NCI-H1105 treated with DMSO at 0.1 percent for 48 hours (cell line): ENCODE data around the gene PDE6A.
"Not testable (repeated sequence)": the region's sequence is repeated elsewhere in the genome, so short reads cannot be mapped to it uniquely, and the experiment has no call there.

Experiments used
- DNase-seq: peaks from one replicate; lab custom pipeline; 2025; lab: John Stamatoyannopoulos, UW

The PDE6A gene

GRCh38 chr5:149860801-149861322, 83.7 kb downstream of the PDE6A start:
- no peak for DNase-seq

GRCh38 chr5:149859746-149860145, 84.8 kb downstream of the PDE6A start:
- DNase-seq = no peak

- not testable (repeated sequence) for DNase-seq
Measured at GRCh38 chr5:149858481-149858880, 86.1 kb downstream of the PDE6A start.

- peak; percentile 0 for DNase-seq
Measured at GRCh38 chr5:149857499-149857898, 87.1 kb downstream of the PDE6A start.

- DNase-seq = no peak
Measured at GRCh38 chr5:149855366-149855765, 89.2 kb downstream of the PDE6A start.

GRCh38 chr5:149854866-149855265, 89.7 kb downstream of the PDE6A start:
- no peak for DNase-seq

GRCh38 chr5:149853701-149854100, 90.9 kb downstream of the PDE6A start:
- no peak for DNase-seq

GRCh38 chr5:149853331-149853648, 91.3 kb downstream of the PDE6A start:
- no peak for DNase-seq

GRCh38 chr5:149852641-149853330, 91.8 kb downstream of the PDE6A start:
- DNase-seq = peak; percentile 14

- DNase-seq = no peak
Measured at GRCh38 chr5:149851211-149851610, 93.4 kb downstream of the PDE6A start.

- no peak for DNase-seq
Measured at GRCh38 chr5:149849966-149850910, 94.4 kb downstream of the PDE6A start.

GRCh38 chr5:149849280-149849965, 95.2 kb downstream of the PDE6A start:
- DNase-seq = no peak

GRCh38 chr5:149847611-149848010, 97.0 kb downstream of the PDE6A start:
- no peak for DNase-seq

GRCh38 chr5:149846021-149846420, 98.6 kb downstream of the PDE6A start:
- no peak for DNase-seq

- no peak for DNase-seq
Measured at GRCh38 chr5:149845601-149846000, 99.0 kb downstream of the PDE6A start.

- no peak for DNase-seq
Measured at GRCh38 chr5:149841851-149842793, 102.5 kb downstream of the PDE6A start.

GRCh38 chr5:149840226-149840825, 104.3 kb downstream of the PDE6A start:
- DNase-seq = no peak

- DNase-seq = no peak
Measured at GRCh38 chr5:149839761-149840160, 104.8 kb downstream of the PDE6A start.

- DNase-seq = no peak
Measured at GRCh38 chr5:149838881-149839739, 105.5 kb downstream of the PDE6A start.
